ENCODE data around the gene CNOT6L.

GRCh38 chr4:77787969-77788368 lies 31.2 kb downstream of the CNOT6L start:
- TF ChIP-seq TP53 (CRISPR knock-in tag; IDR thresholded peaks at IDR 0.05): no peak
- no peak for TF ChIP-seq CTCF (IDR thresholded peaks at IDR 0.05)
- no peak for TF ChIP-seq GATA3 (IDR thresholded peaks at IDR 0.05; ENCODE audit: borderline replicate concordance)
- no peak for TF ChIP-seq EP300 (IDR thresholded peaks at IDR 0.05)
- TF ChIP-seq POLR2A (IDR thresholded peaks at IDR 0.05; ENCODE audit: low read length): no peak
- TF ChIP-seq ZSCAN20 (CRISPR knock-in tag; IDR thresholded peaks at IDR 0.05): no peak
- no peak for TF ChIP-seq JUNB (IDR thresholded peaks at IDR 0.05)
